HG03097 (cell line): ENCODE data around the gene HIPK2.

Experiments
- ATAC-seq: cut with Tn5 transposase; IDR thresholded peaks from one replicate; pipeline ENCODE4 v1.9.1; 2021; ENCODE audit not compliant: unreplicated experiment, low FRiP score

HIPK2 gene

DNA sequence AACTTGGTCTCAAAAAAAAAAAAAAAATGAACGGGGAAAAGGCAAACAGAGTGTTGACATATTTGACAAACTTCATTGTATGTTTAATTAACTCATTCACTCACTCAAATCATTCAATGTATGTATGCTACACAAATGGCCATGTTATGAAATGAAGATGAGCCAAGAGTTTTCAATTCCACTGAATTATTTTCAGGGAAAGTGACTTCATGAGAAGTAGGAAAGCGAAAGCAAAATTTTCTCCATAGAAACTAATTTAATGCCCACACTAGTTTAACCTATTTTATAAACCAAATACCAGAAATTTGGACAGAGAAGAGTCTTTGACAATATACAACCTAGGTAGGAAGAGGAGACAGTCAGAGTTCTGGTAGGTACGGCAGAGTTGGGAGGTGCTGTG, 119.5 kb downstream of the HIPK2 start:
- no peak for ATAC-seq

DNA sequence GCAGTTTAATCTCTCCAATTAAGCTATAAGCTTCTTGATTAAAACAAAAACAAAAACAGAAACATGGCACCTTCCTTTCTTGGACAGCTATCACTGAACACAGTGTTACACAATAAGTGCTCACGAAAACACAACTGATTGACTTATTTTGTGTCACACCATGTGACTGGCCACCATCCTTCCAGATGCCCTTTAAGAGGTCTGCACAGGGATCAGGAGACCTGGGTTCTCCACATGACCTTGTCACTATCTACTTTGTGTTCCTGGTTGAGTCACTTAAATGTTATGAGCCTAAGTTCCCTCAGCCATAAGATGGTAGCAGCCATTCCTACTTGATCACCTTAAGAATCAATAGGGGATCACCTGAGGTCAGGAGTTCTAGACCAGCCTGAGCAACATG, 120.1 kb downstream of the HIPK2 start:
- no peak for ATAC-seq

DNA sequence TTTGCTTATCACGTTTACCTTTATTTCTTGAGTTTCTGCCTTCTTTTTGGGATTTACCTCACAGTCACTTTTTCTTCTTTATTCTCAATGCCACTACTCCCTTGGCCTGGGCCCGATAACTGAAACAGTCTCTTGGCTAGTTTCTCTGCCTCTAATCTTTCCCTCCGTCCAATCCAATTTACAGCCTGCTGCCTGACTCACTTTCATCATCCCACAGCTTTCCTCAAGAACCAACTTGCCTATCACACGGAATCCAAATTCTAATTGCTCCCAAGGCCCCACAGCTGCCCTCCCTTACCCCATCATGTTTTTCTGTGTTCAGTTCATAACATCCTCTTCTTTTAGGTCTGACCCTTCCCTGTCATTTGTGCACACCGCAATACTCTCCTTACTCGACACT, 121.4 kb downstream of the HIPK2 start:
- no peak for ATAC-seq

DNA sequence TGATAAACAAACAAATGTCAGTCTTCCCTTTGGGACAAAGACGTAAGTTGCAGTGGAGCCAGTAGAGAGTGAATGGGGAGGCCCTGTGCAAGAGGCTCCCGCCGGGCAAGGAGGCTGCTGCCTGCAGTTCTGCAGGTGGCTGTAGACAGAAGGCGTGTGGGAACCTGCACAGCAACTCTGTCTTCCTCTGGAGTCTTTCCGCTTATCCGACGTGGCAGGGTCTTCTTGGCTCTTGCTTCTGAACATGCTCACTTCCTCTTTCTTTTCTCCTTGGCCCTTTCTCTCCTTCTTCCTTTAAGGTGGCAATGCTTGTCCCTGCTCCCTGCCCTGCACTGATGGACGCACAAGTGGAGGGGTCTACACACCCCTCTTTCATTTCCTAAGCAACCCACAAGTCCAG, 122.5 kb downstream of the HIPK2 start:
- ATAC-seq, result no peak

DNA sequence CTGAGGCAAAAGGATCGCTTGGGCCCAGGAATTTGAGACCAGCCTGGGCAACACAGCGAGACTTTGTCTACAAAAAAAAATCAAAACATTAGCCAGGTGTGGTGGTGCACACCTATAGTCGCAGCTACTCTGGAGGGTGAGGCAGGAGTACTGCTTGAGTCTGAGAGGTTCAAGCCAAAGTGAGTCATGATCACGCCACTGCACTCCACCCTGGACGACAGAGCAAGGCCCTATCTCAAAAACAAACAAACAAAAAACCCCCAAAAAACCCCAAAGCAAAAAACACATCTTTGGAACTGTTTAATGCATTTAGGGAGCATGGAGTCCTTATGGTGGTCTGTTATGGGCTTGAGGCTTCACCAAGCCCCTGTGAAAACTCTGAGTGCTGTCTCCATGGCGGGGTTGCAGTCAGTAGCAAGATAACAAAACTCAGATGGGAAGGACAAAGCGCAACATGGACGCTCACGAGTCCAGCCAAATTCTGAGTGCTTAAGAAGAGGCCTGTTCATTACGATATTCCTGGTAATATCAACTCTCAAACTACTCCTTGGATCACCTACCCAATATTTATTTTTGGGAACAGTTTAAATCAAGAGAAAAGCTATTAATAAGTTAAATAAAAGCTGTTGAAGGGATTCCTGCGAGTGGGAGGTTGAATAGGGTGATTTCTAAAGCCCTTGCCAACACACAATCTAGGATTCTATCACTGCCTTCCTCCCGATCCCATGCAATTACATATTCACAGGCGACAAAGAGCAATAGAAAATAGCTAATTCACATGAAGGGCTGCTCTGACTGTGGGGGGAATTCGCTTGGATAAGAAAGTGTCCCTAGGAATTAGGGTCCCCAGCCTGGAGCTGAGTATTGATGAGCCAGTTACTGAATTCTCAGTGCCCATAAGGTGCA, 123.3 kb downstream of the HIPK2 start:
- ATAC-seq, result no peak

DNA sequence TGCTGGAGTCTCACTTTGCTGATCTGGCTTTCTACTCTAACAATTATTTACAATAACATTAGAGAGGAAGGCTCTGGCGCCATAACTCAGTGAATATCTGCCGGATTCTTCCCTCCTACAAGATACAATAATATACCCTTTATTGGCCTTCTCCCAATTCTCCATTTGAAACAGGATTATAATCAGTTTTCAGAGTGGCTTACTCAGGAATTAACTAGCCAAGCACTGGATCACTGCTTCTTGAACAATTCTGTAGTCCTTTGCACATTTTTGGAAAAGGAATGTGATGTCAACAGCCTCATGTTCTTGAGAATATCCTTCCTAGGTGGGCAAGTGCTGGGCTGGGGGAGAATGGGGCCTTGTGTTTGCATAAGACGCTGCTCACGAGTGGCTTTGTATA, 125.9 kb downstream of the HIPK2 start:
- no peak for ATAC-seq

DNA sequence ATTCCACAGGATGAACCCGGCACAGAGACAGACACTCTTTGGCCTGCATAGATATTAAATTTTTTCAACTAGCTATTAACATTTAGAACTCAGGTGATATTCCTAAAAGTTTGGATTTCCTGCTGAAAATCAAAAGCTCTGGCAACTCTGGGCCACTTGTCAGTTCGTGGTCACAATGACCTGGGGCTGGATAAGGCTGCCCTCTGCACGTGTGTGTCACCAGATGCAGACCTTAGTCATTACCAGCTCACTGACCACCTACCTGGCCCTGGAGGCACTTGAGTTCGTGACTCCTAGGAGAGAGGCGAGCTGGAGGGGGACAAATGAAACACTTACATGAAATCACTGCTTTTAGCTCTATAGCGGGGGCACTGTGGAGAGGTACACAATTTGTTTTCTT, 126.5 kb downstream of the HIPK2 start:
- ATAC-seq, result no peak

DNA sequence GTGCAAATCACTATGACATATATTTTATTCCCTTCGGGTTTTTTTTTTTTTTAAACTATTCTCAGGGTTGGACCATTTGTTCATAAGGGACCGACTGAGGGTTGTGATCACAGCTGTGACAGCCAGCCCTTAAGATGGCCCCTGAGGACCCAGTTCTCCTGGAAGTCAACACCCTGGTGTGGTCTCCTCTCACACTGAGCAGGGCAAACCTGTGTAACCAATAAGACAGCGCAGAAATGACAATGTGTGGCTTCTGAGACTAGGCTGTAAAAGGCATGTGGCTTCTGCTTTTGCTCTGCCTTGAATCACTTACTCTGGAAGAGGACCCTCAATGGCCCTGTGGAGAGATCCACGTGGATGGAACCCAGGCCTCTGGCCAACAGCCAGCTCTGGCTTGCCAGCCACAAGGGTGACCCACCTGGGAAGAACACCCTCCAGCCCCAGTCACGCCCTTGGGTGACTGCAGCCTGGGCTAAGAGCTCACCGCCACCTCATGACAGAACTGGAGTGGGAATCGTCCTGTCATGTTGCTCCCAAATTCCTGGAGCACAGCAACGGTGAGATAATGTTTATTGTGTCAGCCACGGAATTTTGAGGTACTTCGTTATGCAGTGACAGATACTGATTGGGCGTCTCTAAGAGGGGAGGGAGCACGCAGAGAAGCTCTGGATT, 127.2 kb downstream of the HIPK2 start:
- ATAC-seq, result no peak

DNA sequence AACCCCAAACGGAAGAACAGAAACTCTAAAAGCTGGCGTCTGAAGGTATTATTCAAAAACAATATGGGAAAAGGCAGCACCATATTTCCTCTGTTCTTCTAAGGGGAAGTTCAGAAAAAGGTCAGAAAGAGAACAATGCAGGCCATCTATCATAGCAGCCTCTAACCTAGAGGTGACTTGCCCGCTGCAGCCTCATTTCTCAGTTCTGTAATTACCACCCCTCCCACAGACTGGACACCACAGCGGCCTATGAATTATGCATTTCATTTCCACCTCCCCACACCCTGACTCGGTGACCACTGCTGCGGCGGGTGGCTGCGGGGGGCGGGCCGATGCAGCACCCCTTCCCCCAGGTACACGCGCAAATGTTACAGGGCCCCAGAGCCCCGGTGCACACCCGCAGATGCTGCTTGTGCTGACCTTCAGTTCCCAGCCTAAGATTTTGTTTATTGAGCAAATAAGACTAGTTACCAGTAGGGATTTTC, 128.8 kb downstream of the HIPK2 start:
- ATAC-seq, result peak; percentile 75

DNA sequence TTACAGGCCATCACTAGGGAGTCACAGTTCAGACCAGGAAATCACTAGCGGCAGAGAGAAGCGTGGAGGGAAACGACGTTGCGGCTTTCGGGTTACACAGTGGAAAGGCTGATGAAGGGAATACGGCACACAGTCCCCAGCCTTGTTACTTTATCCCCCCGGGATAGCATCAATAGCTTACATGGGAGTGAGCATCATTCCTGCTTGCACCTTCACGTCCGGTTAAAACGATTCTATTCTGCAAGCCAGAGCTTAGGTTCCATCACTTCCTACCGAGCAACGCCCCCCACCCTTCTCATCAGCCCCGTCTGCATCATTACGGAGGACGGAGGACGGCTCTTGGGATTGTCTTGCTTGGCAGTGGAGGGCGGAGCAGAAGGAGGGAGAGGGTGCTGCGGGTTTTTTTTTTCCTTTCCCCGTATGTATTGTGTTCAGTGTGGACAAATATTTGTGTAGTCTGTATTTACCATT, 129.4 kb downstream of the HIPK2 start:
- ATAC-seq, result no peak

DNA sequence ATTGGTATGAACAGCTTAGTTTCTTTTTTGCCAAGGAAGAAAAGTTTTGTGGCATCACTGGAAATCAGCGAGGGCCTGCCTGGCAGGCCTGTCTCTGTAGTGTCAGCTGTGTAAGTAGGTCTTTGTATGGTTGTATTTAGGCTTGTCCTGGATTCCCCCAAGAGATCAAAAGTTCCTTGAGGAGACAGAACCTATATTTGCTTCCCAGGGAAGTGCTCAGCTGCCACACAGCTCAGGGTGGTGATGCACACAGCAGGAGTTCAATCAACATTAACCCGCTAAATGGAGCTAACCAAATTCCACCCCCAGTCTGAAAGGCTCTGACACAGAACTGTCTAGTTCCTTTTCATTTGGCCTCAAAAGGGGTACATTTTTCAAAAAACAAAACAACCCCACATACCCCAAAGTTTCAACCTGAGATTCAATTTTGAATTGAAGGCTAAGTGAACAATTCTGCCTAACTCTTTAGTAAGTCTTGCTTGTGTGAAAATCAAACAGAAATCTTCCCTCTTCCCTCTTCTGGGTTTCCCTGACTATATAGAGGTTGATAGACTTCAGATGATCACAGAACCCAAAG, 129.9 kb downstream of the HIPK2 start:
- ATAC-seq, result no peak

DNA sequence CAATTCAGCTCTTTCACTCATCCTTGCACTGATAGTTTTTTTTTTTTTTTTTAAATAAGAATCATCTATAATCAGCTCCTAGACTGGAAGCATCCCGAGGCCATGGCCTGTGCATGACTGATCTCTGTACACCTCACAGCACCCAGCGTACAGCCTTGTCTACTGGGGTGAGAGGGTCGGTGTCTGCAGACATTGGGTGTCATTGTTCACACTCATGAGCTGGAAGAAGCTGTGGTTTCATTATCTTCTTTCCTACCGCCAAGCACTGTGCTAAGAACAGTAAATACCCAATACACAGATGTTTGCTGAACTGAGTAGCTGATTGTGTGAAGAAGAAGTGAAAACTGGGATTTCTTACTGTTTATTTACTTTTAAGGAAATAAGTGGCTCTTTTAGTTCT, 130.7 kb downstream of the HIPK2 start:
- no peak for ATAC-seq

DNA sequence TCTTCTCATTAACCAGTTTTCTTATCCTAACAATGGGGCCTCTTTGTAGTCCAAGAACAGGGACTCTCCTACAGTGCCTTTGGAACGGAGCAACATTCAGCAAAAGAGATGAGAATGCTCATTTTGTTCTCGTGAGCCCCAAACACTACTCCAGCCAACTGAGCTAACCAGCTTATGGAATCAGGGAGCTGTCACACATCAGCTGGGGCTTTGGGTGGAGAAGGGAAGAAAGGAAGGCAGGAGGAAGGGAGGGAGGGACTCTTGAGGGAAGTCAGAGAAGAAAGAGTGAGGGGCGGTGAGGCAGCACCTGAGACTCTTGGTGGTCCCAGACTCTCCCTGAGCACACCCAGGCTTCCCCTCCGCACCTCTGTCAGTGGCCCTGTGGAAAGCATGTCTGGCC, 131.2 kb downstream of the HIPK2 start:
- ATAC-seq, result no peak

DNA sequence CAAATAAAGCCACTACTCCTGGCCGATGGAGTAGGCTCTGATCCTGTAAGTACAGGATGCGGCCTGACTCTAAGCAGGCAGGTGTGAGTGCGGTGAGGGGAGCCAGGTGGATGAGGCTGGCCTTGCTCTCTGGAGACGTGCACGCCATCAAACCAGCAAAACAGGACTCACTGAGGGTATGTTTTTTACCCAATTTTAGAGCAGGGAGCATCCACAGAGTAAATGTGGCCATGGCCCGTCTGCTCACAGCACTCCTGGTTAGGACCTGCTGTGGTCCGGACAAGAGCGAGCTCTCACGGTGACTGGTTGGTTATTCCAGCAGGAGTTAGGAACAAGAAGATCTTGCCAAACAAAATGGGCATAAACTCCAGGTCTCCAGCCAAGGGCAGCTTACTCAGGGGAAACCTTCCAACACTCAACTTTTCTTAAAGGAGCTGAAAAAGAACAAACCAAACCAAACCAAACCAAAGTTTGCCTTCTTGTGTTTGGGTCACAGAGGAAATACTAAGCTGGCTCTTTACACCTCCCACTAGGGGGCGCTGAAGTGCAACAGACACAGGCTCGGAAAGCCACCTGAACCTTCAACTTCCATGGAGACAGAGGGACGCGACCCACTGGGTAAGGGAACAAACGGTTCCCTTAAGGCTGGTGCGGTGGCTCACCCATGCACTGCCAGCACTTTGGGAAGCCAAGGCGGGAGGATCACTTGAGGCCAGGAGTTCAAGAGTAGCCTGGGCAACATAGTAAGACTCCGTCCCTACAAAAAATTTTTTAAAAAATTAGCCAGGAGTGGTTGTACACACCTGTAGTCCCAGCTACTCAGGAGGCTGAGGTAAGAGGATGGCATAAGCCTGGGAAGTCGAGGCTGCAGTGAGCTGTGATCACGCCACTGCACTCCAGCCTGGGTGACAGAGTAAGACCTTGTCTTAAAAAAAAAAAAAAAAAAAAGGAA, 131.9 kb downstream of the HIPK2 start:
- peak; percentile 38 for ATAC-seq

DNA sequence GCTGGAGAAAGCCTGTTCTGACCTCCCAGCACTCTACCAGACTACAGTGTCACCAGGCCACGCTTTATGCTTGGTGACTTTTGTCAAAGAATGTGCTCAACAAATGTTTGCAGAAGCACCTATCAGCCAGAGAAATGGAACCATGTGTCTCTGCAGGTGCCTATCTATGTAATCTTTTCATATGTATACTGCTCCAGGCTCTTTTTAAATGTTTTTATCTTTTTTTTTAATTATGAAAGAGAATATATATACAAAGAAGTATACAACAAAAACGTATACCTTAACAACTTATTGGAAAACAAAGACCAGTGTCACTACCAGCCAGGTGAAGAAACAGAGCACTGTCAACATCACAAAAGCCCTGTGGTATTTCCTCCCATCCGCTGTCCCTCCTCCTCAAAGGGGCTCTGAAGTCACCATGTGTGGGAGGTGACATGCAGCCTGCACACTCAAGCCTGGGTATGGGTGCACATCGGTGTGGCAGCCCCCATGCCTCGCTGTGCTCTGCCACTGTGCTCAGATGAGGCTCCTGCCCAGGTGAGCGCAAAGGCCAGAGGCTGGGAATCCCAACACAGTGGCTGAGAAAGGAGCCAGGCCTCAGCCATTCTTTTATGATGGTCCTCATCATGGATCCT, 133.7 kb downstream of the HIPK2 start:
- no peak for ATAC-seq

DNA sequence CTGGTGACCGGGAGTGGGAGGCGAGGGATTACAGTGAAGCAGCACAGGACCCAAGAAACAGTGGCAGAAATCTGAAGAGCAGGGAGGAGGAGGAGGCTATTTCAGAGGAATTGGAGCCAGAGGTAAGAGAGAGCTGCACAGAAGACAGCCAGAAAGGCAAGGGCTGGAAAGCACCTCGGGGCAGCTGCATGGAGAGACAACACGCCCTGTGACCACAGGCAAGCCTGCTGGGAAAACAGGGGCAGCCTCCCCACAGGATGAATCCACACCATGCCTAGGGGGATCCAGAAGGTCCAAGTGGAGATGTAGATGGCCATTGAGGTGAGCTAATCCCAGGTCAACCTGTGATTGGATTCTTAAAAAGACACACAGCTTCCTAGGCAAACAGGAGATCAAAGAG, 135.5 kb downstream of the HIPK2 start:
- ATAC-seq, result no peak

DNA sequence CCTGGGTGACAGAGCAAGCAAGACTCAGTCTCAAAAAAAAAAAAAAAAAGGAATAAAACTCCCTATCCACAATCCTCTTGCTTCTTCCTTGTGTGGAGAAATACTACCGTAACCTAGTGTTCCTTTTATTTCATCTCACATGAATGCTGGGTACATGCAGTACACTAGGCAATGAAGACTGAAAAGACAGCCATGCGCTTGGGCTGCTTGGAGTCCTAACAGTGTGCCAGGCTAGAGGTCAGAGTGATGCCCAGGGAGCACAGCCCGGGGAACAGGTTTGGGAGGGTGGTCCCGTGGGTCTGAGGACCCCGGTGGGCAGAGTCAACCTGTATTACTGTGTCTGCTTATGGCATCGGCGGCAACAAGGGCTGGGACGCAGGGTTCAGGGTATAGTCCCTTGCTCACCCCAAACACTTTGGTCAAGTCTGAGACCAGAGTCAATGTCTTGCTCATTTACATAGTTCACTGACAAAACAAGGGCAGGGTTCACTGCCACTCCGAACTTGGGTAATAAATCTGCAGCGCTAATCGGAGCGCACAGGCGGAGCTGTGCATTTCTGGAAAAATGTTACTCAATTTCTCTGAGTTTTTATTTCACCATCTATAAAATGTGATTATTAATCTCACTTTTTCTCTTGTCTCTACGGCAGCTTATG, 136.3 kb downstream of the HIPK2 start:
- no peak for ATAC-seq

DNA sequence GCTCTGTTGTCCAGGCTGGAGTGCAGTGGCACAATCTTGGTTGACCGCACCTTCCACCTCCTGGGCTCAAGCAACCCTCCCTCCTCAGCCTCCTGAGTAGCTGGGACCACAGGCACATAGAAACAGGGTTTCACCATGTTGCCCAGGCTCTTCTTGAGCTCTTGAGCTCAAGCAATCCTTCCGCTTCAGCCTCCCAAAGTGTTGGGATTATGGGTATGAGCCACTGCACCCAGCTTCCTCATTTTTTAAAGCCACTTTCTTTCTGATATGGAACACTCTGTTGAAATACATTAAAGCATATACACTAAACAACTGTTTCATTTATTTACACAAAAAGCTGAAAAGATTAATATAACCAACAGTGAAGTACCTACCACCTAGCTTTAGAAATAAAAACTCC, 137.1 kb downstream of the HIPK2 start:
- ATAC-seq, result no peak

DNA sequence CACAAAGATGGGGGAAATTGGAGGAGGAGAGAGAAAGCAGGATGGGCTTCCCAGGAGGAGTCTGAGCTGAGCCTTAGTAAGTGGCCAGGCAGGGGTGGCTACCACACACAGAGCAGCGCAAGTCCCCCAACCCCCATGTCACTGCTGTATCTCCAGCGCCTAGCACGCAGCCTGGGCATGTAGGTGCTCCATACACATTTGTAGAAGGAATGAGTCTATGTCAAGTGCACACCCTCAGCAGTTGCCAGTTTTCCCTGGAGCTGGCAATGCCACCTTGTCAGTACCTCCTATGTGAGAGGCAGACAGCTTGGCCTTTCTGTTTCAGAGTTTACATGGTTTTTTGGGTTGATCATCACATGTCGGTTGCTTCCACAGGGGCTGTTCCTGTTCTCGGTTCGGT, 138.2 kb downstream of the HIPK2 start:
- no peak for ATAC-seq
